Keratinocyte (primary cell): ENCODE data around the gene PHRF1. TPM values are rescaled to one million over a fixed set of nuclear protein-coding genes. Genes with fewer than 3 reads are reported as not detected.

ENCODE experiments used
- DNase-seq: peaks from one replicate; pipeline ENCODE4 v3.0.0-alpha.2; 2011; ENCODE audit warnings: low read depth, missing footprints, low spot score
- FAIRE-seq: peaks from 2 replicates; lab custom pipeline; 2011; peaks lifted over from hg19 to GRCh38; lab: Jason Lieb, UNC
- H2AFZ ChIP-seq: 2 replicates; pipeline ENCODE4 v1.6.0; 2012; ENCODE audit warnings: low read length, control low read depth, inconsistent platforms; ENCODE audit not compliant: control insufficient read depth
- H3K27ac ChIP-seq: 2 replicates; pipeline ENCODE4 v1.5.1; 2011; ENCODE audit warnings: low read length; ENCODE audit not compliant: control insufficient read depth, insufficient read depth
- H3K27me3 ChIP-seq: 3 replicates; pipeline ENCODE4 v1.6.0; 2011; ENCODE audit warnings: low read length; ENCODE audit not compliant: control insufficient read depth, insufficient read depth; ENCODE audit errors: extremely low read depth
- H3K36me3 ChIP-seq, 2 experiments: 2 replicates in 1 of 2; 3 replicates in 1 of 2; pipeline ENCODE4 v1.5.1; 2011; ENCODE audit warnings: low read length in 2 of 2, mild to moderate bottlenecking in 1 of 2; ENCODE audit not compliant: control insufficient read depth in 2 of 2, insufficient read depth in 2 of 2; ENCODE audit errors: extremely low read depth in 1 of 2
- H3K4me1 ChIP-seq: 3 replicates; pipeline ENCODE4 v1.5.1; 2011; ENCODE audit warnings: low read length; ENCODE audit not compliant: control insufficient read depth, insufficient read depth; ENCODE audit errors: extremely low read depth
- H3K4me2 ChIP-seq: 3 replicates; pipeline ENCODE4 v1.6.0; 2011; ENCODE audit warnings: low read depth, low read length; ENCODE audit not compliant: control insufficient read depth, insufficient read depth; ENCODE audit errors: extremely low read depth
- H3K4me3 ChIP-seq, 3 experiments: fragments of 200-600 bp in 1 of 3; sonication (generic) in 1 of 3; 2 replicates in 2 of 3; 3 replicates in 1 of 3; pipeline ENCODE4 v1.5.1; 2011 to 2016; ENCODE audit warnings: low read length in 3 of 3, mild to moderate bottlenecking in 3 of 3, control low read depth in 2 of 3, inconsistent platforms in 1 of 3, low read depth in 1 of 3, mixed read lengths in 1 of 3, mixed run types in 1 of 3, moderate library complexity in 1 of 3; ENCODE audit not compliant: control insufficient read depth in 2 of 3, insufficient read depth in 2 of 3; ENCODE audit errors: extremely low read depth in 1 of 3
- H3K79me2 ChIP-seq: 2 replicates; pipeline ENCODE4 v1.6.0; 2012; ENCODE audit warnings: low read length; ENCODE audit not compliant: control insufficient read depth, insufficient read depth
- H3K9ac ChIP-seq: 3 replicates; pipeline ENCODE4 v1.6.0; 2011; ENCODE audit warnings: low read length; ENCODE audit not compliant: control insufficient read depth, insufficient read depth; ENCODE audit errors: extremely low read depth
- H3K9me1 ChIP-seq: 3 replicates; pipeline ENCODE4 v1.6.0; 2011; ENCODE audit warnings: low read length; ENCODE audit not compliant: control insufficient read depth, insufficient read depth; ENCODE audit errors: extremely low read depth
- H3K9me3 ChIP-seq: 2 replicates; pipeline ENCODE4 v1.5.1; 2012; ENCODE audit warnings: low read depth, low read length; ENCODE audit not compliant: control insufficient read depth
- H4K20me1 ChIP-seq: 3 replicates; pipeline ENCODE4 v1.6.0; 2011; ENCODE audit warnings: low read length; ENCODE audit not compliant: control insufficient read depth, insufficient read depth; ENCODE audit errors: extremely low read depth
- EZH2 ChIP-seq: IDR thresholded peaks from one replicate; pipeline ENCODE4 v1.6.1; 2012; ENCODE audit warnings: inconsistent platforms, mild to moderate bottlenecking, low read length, moderate library complexity
- dilution Hi-C: fragments of 300-500 bp; cut with MboI; formaldehyde crosslinking; loops from one replicate; pipeline ENCODE4 v1.7.0; 2020; ENCODE audit warnings: low sequenced_read_pairs; ENCODE audit not compliant: extremely low pct_ligation_motif_present
- polyA plus RNA-seq, 5 experiments: library from polyadenylated mRNA; depleted of rRNA in 3 of 5; stranded (reverse) in 3 of 5; stranded (forward) in 1 of 5; unstranded in 1 of 5; fragments of >200 nt; gene quantifications; 1 replicate in 1 of 5; 2 replicates in 3 of 5; 3 replicates in 1 of 5; pipeline versions ENCODE4 v1.2.1 to v1.2.3, GENCODE V29; 2011 to 2012; ENCODE audit warnings: missing spikeins in 2 of 5, low read depth in 1 of 5, low replicate concordance in 1 of 5
- TF ChIP-seq, protein P1 (sequence below), 3 experiments: IDR thresholded peaks in 1 of 3; conservative IDR thresholded peaks in 1 of 3; optimal IDR thresholded peaks in 1 of 3; 2 replicates in 2 of 3; 3 replicates in 1 of 3; pipeline versions ENCODE3 to v1.5.1; 2011; ENCODE audit warnings: low read length in 3 of 3, mild to moderate bottlenecking in 3 of 3, moderate library complexity in 2 of 3, control low read depth in 1 of 3, inconsistent platforms in 1 of 3; ENCODE audit not compliant: insufficient read depth in 2 of 3; ENCODE audit errors: extremely low read depth in 1 of 3

PHRF1 gene
- polyA plus RNA-seq, 1 donor (not counting 4 experiments of a cell fraction or from before 2014, with no cell fraction given): 10.7 TPM

DNA sequence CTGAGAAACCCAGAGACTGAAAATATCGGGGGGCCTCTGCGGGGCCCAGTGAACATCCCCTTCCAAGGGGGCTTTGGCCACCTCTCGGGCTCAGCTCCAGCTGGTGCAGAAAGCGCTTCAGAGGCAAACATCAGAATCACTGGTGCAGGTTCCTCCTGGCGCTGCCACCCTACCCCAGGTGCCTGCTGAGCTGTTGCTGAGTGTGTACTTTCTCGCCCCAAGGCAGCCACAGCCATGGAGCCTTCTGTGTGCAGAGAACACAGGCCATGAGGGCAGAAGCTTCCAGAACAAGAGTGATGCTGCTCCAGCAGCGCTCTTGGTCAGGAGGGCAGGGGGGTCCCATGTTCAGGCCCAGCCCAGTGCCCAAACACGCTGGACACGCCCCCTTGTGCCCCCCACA is 67.1 kb downstream of the PHRF1 start:
- no peak overlapping the region for H3K4me3 ChIP-seq
- no peaks in the 10 kb centered on the region for H3K9me3 ChIP-seq
- DNase-seq (no peak), FAIRE-seq (no peak)
- peaks cover 0 to 6% of the 10 kb centered on the region in 2 experiments for H3K36me3 ChIP-seq
- H3K27me3 ChIP-seq: peaks cover 10% of the 10 kb centered on the region
- H2AFZ ChIP-seq: no peak overlapping the region
- no peaks in the 10 kb centered on the region for H3K9me1 ChIP-seq
- no peaks in the 10 kb centered on the region for H4K20me1 ChIP-seq
- no peaks in the 10 kb centered on the region for H3K79me2 ChIP-seq
- H3K27ac ChIP-seq: no peak overlapping the region
- H3K4me1 ChIP-seq: peaks cover 2% of the 10 kb centered on the region
- no peak overlapping the region for H3K9ac ChIP-seq
- dilution Hi-C loops: no loop called here
- TF ChIP-seq, protein P1, sequence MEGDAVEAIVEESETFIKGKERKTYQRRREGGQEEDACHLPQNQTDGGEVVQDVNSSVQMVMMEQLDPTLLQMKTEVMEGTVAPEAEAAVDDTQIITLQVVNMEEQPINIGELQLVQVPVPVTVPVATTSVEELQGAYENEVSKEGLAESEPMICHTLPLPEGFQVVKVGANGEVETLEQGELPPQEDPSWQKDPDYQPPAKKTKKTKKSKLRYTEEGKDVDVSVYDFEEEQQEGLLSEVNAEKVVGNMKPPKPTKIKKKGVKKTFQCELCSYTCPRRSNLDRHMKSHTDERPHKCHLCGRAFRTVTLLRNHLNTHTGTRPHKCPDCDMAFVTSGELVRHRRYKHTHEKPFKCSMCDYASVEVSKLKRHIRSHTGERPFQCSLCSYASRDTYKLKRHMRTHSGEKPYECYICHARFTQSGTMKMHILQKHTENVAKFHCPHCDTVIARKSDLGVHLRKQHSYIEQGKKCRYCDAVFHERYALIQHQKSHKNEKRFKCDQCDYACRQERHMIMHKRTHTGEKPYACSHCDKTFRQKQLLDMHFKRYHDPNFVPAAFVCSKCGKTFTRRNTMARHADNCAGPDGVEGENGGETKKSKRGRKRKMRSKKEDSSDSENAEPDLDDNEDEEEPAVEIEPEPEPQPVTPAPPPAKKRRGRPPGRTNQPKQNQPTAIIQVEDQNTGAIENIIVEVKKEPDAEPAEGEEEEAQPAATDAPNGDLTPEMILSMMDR (optimal IDR thresholded peaks at IDR 0.05 in 1 of 3, IDR thresholded peaks at IDR 0.05 in 1 of 3, conservative IDR thresholded peaks at IDR 0.05 in 1 of 3; ENCODE audit: extremely low read depth in 1 of 3, insufficient read depth in 2 of 3, low read length in 3 of 3): no peak
- TF ChIP-seq EZH2: no peak
- no peak overlapping the region for H3K4me2 ChIP-seq

DNA sequence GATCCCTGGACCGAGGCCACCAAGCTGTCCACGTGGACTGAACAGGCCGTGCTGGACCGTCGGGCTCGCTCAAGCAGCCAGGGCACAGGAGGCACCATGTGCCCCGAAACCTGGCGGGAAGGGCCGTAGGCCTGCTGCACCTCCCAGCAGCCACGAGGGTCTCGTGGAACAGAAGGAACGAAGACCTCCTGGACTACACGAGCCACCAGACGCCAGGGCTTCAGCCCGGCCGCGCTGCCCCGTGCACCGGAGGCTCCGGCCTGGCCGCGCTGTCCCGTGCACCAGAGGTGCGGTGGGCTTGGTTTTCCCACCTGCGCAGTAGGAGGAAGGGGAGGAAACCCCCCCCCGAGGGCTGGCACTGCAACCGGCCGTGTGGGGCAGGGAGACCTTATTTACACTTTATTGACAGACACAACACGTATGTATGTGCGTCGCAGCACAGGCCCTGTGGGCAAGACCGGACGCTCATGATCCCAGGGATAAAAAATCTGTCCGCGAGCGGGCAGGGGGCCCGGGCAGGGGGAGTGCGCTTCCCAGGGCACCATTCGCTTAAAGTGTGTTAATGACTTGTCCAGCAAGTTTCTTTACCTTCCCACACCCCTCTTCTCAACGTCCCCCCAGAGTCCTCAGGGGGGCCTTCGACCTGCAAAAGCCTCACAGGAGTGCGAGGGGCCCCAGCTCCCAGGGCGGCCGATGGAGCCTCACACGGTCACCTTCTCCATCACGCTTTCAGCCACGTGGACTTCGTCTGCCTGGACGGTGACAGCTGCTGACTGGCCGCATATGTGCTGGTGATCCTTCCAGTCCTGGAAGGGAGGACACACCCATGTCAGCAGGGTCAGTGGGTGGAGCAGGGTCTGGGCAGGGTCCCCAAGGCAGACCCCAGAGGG is 67.8 kb downstream of the PHRF1 start:
- Histone ChIP-seq H3K4me2 (no peak overlapping the region), H3K9me3 (no peaks in the 10 kb centered on the region), H2AFZ (no peak overlapping the region), H3K36me3 (peaks cover 0 to 6% of the 10 kb centered on the region in 2 experiments), H3K9ac (no peak overlapping the region), H3K9me1 (no peaks in the 10 kb centered on the region), H4K20me1 (no peaks in the 10 kb centered on the region), H3K27me3 (peaks cover 3% of the 10 kb centered on the region), H3K4me1 (peaks cover 2% of the 10 kb centered on the region), H3K4me3 (no peak overlapping the region), H3K79me2 (no peaks in the 10 kb centered on the region), H3K27ac (no peak overlapping the region)
- no peak for DNase-seq
- TF ChIP-seq, protein P1 (optimal IDR thresholded peaks at IDR 0.05 in 1 of 3, IDR thresholded peaks at IDR 0.05 in 1 of 3, conservative IDR thresholded peaks at IDR 0.05 in 1 of 3; ENCODE audit: extremely low read depth in 1 of 3, insufficient read depth in 2 of 3, low read length in 3 of 3): no peak
- no peak for TF ChIP-seq EZH2
- dilution Hi-C loops: no loop called here
- FAIRE-seq: no peak
